ENCODE measurements around the gene SPART.

DNA sequence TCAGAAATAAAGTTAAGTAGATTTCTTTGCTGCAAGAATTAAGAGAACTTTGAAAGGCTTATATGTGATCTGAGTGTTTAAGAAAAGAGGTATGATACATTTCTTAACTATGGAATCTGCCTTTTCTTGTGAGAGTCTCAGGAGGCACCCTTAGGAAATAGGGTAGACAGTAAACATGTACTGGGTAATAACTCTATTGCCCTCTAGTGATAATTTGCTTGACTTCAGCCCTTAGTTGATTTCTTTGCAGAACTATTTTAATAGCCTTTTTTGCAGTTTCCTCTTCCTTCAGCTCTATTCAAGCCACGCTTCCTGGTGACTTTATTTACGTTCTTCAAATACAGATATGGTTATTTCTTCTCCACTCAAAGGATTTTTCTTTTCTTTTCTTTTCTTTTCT lies 49.1 kb upstream of the SPART start:
- TF ChIP-seq, protein P1, sequence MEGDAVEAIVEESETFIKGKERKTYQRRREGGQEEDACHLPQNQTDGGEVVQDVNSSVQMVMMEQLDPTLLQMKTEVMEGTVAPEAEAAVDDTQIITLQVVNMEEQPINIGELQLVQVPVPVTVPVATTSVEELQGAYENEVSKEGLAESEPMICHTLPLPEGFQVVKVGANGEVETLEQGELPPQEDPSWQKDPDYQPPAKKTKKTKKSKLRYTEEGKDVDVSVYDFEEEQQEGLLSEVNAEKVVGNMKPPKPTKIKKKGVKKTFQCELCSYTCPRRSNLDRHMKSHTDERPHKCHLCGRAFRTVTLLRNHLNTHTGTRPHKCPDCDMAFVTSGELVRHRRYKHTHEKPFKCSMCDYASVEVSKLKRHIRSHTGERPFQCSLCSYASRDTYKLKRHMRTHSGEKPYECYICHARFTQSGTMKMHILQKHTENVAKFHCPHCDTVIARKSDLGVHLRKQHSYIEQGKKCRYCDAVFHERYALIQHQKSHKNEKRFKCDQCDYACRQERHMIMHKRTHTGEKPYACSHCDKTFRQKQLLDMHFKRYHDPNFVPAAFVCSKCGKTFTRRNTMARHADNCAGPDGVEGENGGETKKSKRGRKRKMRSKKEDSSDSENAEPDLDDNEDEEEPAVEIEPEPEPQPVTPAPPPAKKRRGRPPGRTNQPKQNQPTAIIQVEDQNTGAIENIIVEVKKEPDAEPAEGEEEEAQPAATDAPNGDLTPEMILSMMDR (conservative IDR thresholded peaks at IDR 0.05 in 1 of 2, IDR thresholded peaks at IDR 0.05 in 1 of 2; ENCODE audit: low read depth in 1 of 2, low read length in 2 of 2), result peak; percentile 63 to 65
- no peak for TF ChIP-seq EZH2 (IDR thresholded peaks at IDR 0.05; ENCODE audit: low read length, missing control alignments)
